ENCODE results near the gene OGFOD2.

The OGFOD2 gene

GRCh38 chr12:122983789-122984515, 8.9 kb downstream of the OGFOD2 start:
- WGBS (ENCODE audit: insufficient coverage, insufficient read length), result no CpG with 5 or more reads among the region's 9 CpGs
- peaks cover 7% of the 10 kb centered on the region for H3K36me3 ChIP-seq (ENCODE audit: control insufficient read depth, insufficient read depth, low read length)
- no peaks in the 10 kb centered on the region for H3K9me3 ChIP-seq (ENCODE audit: control insufficient read depth, insufficient read depth, low read length)
- no peak overlapping the region for H3K4me3 ChIP-seq (ENCODE audit: low read length)
- DNase-seq (ENCODE audit: low read depth, low spot score), result no peak
- H3K27me3 ChIP-seq (ENCODE audit: control insufficient read depth, insufficient read depth, low read length), result no peaks in the 10 kb centered on the region
- peaks cover 2% of the 10 kb centered on the region for H3K4me1 ChIP-seq (ENCODE audit: control insufficient read depth, insufficient read depth, low read length)
- H3K27ac ChIP-seq (ENCODE audit: low read length), result no peak overlapping the region

DNA sequence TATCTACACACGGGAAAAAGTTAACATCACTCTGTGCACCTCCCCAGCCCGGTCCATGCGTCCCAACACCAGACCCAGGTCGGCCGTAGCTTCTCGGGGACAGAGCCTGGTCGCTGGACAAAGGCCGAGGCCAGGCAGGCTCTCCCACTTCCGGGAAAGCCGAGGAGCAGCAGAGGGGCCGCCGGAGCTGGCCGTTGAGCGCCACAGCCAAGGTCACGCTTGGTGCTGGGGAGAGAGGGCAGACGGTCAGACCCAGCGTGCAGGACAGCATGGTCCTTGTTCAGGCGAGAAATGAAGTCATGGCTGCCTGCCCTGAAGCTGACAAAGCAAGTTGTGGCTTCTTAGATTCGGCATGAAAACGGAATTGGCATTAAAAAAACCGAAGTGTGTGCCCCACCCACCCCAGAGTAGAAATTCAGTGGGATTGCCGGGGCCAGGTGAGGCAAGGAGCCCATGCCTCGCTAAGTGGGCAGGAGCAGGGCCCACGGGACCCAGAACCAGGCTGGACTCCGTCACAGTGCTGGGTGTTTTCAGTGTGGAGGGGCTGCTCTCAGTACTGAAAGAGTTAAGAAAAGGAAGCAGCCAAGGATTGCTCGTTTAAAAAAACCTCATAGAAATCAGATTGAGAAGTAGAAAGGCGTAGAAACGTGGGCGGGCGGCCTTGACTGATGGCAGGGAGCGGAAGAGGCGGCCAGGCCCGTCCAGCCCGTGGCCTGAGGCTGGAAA, 9.7 kb downstream of the OGFOD2 start:
- no peak for DNase-seq (ENCODE audit: low read depth, low spot score)
- no peaks in the 10 kb centered on the region for H3K27me3 ChIP-seq (ENCODE audit: control insufficient read depth, insufficient read depth, low read length)
- H3K27ac ChIP-seq (ENCODE audit: low read length), result no peak overlapping the region
- peaks cover 7% of the 10 kb centered on the region for H3K36me3 ChIP-seq (ENCODE audit: control insufficient read depth, insufficient read depth, low read length)
- H3K4me1 ChIP-seq (ENCODE audit: control insufficient read depth, insufficient read depth, low read length), result peaks cover 2% of the 10 kb centered on the region
- H3K9me3 ChIP-seq (ENCODE audit: control insufficient read depth, insufficient read depth, low read length), result no peaks in the 10 kb centered on the region
- H3K4me3 ChIP-seq (ENCODE audit: low read length), result no peak overlapping the region
- no CpG with 5 or more reads among the region's 34 CpGs for WGBS (ENCODE audit: insufficient coverage, insufficient read length)

DNA sequence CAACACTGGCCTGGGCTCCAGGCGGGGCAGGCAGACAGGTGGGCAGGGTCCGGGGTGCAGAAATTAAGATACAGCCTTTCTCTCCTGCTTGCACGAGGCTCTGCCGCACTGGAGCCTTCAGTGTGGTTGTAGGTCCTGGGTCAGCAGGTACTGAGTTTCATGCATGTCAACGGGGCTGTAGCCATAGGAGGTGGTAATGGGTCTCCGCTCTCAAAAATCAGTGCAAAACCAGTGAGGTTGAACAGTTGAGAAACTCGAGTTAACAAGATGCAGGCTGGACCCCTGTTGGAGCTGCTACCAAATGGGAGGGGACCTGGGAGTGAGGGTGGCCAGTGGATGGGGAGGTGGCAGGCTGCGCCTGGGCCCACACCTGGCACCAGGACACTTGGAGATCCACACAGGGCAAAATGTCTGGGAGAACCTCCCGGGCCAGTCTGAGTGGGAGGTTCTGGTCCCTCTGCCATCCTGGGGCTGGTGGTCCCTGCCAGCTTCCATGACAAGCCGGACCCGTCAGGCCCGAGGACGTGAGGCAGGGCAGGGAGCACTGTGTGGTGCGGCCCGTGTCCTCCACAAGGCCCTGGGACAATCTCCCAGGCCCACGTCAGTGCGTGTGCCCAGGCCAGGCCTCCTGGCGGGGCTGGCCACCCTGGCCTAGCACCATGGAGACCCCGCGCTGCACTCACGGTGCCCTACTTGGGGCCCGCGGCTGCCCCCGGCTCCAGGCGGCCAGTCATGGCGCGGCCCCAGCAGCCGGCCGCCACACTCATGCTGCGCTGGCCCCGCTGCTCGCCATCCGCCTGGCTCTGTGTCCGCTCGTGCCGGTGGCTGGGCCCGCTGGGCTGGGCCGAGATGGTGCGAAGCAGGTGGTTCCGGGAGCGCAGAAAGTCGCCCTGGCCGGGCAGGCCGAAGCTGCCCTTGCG, 10.6 kb downstream of the OGFOD2 start:
- H3K27ac ChIP-seq (ENCODE audit: low read length), result no peak overlapping the region
- WGBS (ENCODE audit: insufficient coverage, insufficient read length), result no CpG with 5 or more reads among the region's 45 CpGs
- H3K27me3 ChIP-seq (ENCODE audit: control insufficient read depth, insufficient read depth, low read length), result no peaks in the 10 kb centered on the region
- DNase-seq (ENCODE audit: low read depth, low spot score), result no peak
- peaks cover 2% of the 10 kb centered on the region for H3K4me1 ChIP-seq (ENCODE audit: control insufficient read depth, insufficient read depth, low read length)
- H3K9me3 ChIP-seq (ENCODE audit: control insufficient read depth, insufficient read depth, low read length), result no peaks in the 10 kb centered on the region
- peaks cover 7% of the 10 kb centered on the region for H3K36me3 ChIP-seq (ENCODE audit: control insufficient read depth, insufficient read depth, low read length)
- no peak overlapping the region for H3K4me3 ChIP-seq (ENCODE audit: low read length)

GRCh38 chr12:122986258-122986871, 11.3 kb downstream of the OGFOD2 start:
- WGBS (ENCODE audit: insufficient coverage, insufficient read length), result no CpG with 5 or more reads among the region's 40 CpGs
- peaks cover 7% of the 10 kb centered on the region for H3K36me3 ChIP-seq (ENCODE audit: control insufficient read depth, insufficient read depth, low read length)
- DNase-seq (ENCODE audit: low read depth, low spot score), result no peak

GRCh38 chr12:122987086-122987951, 12.3 kb downstream of the OGFOD2 start:
- H3K36me3 ChIP-seq (ENCODE audit: control insufficient read depth, insufficient read depth, low read length), result peaks cover 7% of the 10 kb centered on the region
- no peaks in the 10 kb centered on the region for H3K27me3 ChIP-seq (ENCODE audit: control insufficient read depth, insufficient read depth, low read length)
- H3K4me3 ChIP-seq (ENCODE audit: low read length), result no peak overlapping the region
- DNase-seq (ENCODE audit: low read depth, low spot score), result no peak
- H3K4me1 ChIP-seq (ENCODE audit: control insufficient read depth, insufficient read depth, low read length), result peaks cover 2% of the 10 kb centered on the region; the same call in 1 of the 2 replicates
- no peaks in the 10 kb centered on the region for H3K9me3 ChIP-seq (ENCODE audit: control insufficient read depth, insufficient read depth, low read length)
- WGBS (ENCODE audit: insufficient coverage, insufficient read length), result no CpG with 5 or more reads among the region's 39 CpGs
- H3K27ac ChIP-seq (ENCODE audit: low read length), result no peak overlapping the region

More at GRCh38 chr12:122986258-122986871, 11.3 kb downstream of the OGFOD2 start:
- no peak overlapping the region for H3K4me3 ChIP-seq (ENCODE audit: low read length)
- H3K9me3 ChIP-seq (ENCODE audit: control insufficient read depth, insufficient read depth, low read length), result no peaks in the 10 kb centered on the region
- no peaks in the 10 kb centered on the region for H3K27me3 ChIP-seq (ENCODE audit: control insufficient read depth, insufficient read depth, low read length)
- no peak overlapping the region for H3K27ac ChIP-seq (ENCODE audit: low read length)
- H3K4me1 ChIP-seq (ENCODE audit: control insufficient read depth, insufficient read depth, low read length), result peaks cover 2% of the 10 kb centered on the region

DNA sequence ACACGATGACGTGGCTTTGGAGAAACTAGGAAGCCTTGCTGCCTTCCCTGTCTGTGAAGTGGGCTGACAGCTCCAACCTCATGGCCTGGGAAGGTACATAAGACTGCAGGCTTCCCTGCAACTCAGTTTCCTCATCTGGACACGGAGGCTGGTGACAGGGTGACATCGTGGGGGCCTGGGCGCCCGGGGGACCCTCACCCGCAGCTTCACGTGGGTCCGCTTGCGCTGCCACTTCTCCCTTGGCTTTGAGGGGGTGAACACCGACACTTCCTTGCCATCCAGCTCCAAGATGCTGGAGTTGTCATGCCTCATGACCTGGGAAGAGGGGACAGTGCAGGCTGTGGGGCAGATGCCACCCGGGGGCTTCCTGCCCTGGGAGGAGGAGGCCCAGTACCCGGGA, 13.0 kb downstream of the OGFOD2 start:
- Histone ChIP-seq H3K27me3 (ENCODE audit: control insufficient read depth, insufficient read depth, low read length) (no peaks in the 10 kb centered on the region), H3K36me3 (ENCODE audit: control insufficient read depth, insufficient read depth, low read length) (peaks cover 5% of the 10 kb centered on the region), H3K9me3 (ENCODE audit: control insufficient read depth, insufficient read depth, low read length) (no peaks in the 10 kb centered on the region), H3K4me1 (ENCODE audit: control insufficient read depth, insufficient read depth, low read length) (peaks cover 3% of the 10 kb centered on the region; the same call in 1 of the 2 replicates), H3K27ac (ENCODE audit: low read length) (no peak overlapping the region), H3K4me3 (ENCODE audit: low read length) (no peak overlapping the region)
- WGBS (ENCODE audit: insufficient coverage, insufficient read length), result no CpG with 5 or more reads among the region's 13 CpGs
- DNase-seq (ENCODE audit: low read depth, low spot score), result no peak

DNA sequence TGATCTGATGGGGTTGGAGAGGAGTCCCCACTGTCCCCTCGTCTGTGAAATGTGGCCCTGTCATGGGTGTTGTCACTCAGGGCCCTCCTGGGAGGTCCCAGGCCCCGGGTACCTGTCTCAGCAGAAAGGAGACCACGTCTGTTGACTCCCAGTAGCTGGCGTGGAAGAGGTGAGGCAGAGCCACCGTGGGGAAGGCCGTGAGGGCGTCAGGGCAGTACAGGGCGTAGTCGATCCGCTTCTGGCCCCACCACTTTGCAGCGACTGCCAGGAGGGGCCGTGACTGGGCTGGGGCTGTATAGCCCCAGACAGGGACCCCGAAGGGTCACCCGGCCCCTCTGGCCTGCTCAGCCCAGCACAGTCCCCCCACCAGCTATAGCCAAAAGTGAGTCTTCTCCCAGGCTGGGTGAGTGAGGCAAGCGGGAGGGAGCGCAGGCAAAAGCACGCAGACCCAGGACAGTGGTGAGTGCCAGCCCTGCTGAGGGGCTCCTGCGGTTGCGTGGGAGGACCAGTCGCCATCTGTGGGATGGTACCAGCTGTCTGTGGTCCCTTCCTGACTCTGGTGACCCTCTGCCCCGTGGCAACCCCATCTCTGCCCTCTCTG, 13.7 kb downstream of the OGFOD2 start:
- Histone ChIP-seq H3K36me3 (ENCODE audit: control insufficient read depth, insufficient read depth, low read length) (peaks cover 3% of the 10 kb centered on the region; the same call in 1 of the 2 replicates), H3K4me3 (ENCODE audit: low read length) (no peak overlapping the region), H3K27ac (ENCODE audit: low read length) (no peak overlapping the region), H3K4me1 (ENCODE audit: control insufficient read depth, insufficient read depth, low read length) (peaks cover 2% of the 10 kb centered on the region; the same call in 1 of the 2 replicates), H3K27me3 (ENCODE audit: control insufficient read depth, insufficient read depth, low read length) (no peaks in the 10 kb centered on the region), H3K9me3 (ENCODE audit: control insufficient read depth, insufficient read depth, low read length) (no peaks in the 10 kb centered on the region)
- DNase-seq (ENCODE audit: low read depth, low spot score), result no peak
- no CpG with 5 or more reads among the region's 21 CpGs for WGBS (ENCODE audit: insufficient coverage, insufficient read length)

DNA sequence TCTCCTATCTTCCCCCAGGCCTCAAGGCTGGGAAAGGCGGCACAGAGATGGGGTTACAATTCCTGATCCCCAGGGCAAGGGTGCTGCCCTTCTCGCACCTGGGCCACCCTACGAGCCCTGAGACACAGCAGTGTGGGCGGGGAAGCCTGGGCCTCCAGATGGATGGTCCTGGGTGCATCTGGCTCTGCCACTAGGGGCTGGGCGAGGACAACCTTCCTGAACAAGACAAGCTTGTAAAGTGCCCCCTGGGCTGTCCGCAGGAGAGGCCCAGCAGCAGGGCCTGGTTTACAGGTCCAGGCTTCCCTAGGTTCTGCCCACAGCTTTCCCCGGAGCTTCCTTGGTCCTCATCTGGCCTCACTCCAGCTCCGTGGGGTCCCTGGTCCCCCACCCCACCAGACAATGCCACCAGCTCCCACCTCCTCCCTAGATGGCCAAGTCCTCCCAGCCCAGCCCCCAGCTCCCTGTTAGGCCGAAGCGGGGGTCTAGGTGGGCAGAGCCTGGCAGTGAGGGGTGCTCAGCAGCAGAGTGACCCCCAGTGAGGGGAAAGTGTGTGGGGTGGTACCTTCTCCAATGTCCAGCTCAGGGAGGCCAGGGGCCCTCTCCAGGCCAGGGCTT, 14.3 kb downstream of the OGFOD2 start:
- Histone ChIP-seq H3K9me3 (ENCODE audit: control insufficient read depth, insufficient read depth, low read length) (no peaks in the 10 kb centered on the region), H3K36me3 (ENCODE audit: control insufficient read depth, insufficient read depth, low read length) (peaks cover 3% of the 10 kb centered on the region; the same call in 1 of the 2 replicates), H3K4me1 (ENCODE audit: control insufficient read depth, insufficient read depth, low read length) (peaks cover 2% of the 10 kb centered on the region; the same call in 1 of the 2 replicates), H3K27me3 (ENCODE audit: control insufficient read depth, insufficient read depth, low read length) (no peaks in the 10 kb centered on the region), H3K4me3 (ENCODE audit: low read length) (no peak overlapping the region), H3K27ac (ENCODE audit: low read length) (no peak overlapping the region)
- DNase-seq (ENCODE audit: low read depth, low spot score), result no peak
- WGBS (ENCODE audit: insufficient coverage, insufficient read length), result no CpG with 5 or more reads among the region's 10 CpGs
